NCI-H1694 (cell line): Measurements from ENCODE around the gene CHID1.
A peak's percentile ranks its signal among the peaks of the same experiment; 100 is the strongest.

Experiments
- DNase-seq: peaks from one replicate; lab custom pipeline; 2025; lab: John Stamatoyannopoulos, UW

The CHID1 gene

GRCh38 chr11:849104-849824 lies 61.3 kb downstream of the CHID1 start:
- no peak for DNase-seq

GRCh38 chr11:848380-848931 lies 62.2 kb downstream of the CHID1 start:
- no peak for DNase-seq

GRCh38 chr11:847876-848275 lies 62.7 kb downstream of the CHID1 start:
- DNase-seq, result no peak

- DNase-seq, result no peak
Observed at GRCh38 chr11:846496-847098, 64.0 kb downstream of the CHID1 start.

- no peak for DNase-seq
Observed at GRCh38 chr11:845872-846495, 64.6 kb downstream of the CHID1 start.

- peak; percentile 41 for DNase-seq
Observed at GRCh38 chr11:844693-845644, 65.6 kb downstream of the CHID1 start.

- DNase-seq, result no peak
Observed at GRCh38 chr11:843818-844692, 66.6 kb downstream of the CHID1 start.

GRCh38 chr11:843086-843734 lies 67.4 kb downstream of the CHID1 start:
- DNase-seq, result no peak

- peak; percentile 53 for DNase-seq
Observed at GRCh38 chr11:842370-843002, 68.1 kb downstream of the CHID1 start, which contains the start of the genes POLR2L and TSPAN4. TSS of gene POLR2L (minus strand) at chr11:842529. CDS start at chr11:842508, 21 bp downstream. TSS of gene TSPAN4 (plus strand) at chr11:842852. CDS start at chr11:850305, 7,453 bp downstream.

GRCh38 chr11:841981-842369 lies 68.6 kb downstream of the CHID1 start:
- no peak for DNase-seq

GRCh38 chr11:839875-840617 lies 70.6 kb downstream of the CHID1 start:
- no peak for DNase-seq

GRCh38 chr11:839280-839623 lies 71.4 kb downstream of the CHID1 start:
- no peak for DNase-seq

- DNase-seq, result no peak
Observed at GRCh38 chr11:838441-839279, 72.0 kb downstream of the CHID1 start.

- no peak for DNase-seq
Observed at GRCh38 chr11:837990-838307, 72.7 kb downstream of the CHID1 start.

- DNase-seq, result no peak
Observed at GRCh38 chr11:837189-837989, 73.2 kb downstream of the CHID1 start.

GRCh38 chr11:836700-837099 lies 73.9 kb downstream of the CHID1 start:
- no peak for DNase-seq

GRCh38 chr11:836274-836673 lies 74.3 kb downstream of the CHID1 start:
- DNase-seq, result no peak
